Measurements from ENCODE around the gene KRTAP29-1. TPM values are rescaled to one million over a fixed set of nuclear protein-coding genes. Genes with fewer than 3 reads are reported as not detected.
"Not testable (repeated sequence)": the region's sequence is repeated elsewhere in the genome, so short reads cannot be mapped to it uniquely, and the experiment has no call there.

The KRTAP29-1 gene
- total RNA-seq, 3 donors from 2014 or later = not detected

- DNase-seq (no peak), ATAC-seq (no peak)
- no peaks in the 10 kb centered on the region for H3K9me3 ChIP-seq
- no peaks in the 10 kb centered on the region for H3K4me1 ChIP-seq (ENCODE audit: low read depth)
- intact Hi-C loops (cut with DNase I, micrococcal nuclease) = no loop called here
- H3K36me3 ChIP-seq (ENCODE audit: low read depth) = no peaks in the 10 kb centered on the region
- H3K4me3 ChIP-seq = no peak overlapping the region
- TF ChIP-seq, protein P1, sequence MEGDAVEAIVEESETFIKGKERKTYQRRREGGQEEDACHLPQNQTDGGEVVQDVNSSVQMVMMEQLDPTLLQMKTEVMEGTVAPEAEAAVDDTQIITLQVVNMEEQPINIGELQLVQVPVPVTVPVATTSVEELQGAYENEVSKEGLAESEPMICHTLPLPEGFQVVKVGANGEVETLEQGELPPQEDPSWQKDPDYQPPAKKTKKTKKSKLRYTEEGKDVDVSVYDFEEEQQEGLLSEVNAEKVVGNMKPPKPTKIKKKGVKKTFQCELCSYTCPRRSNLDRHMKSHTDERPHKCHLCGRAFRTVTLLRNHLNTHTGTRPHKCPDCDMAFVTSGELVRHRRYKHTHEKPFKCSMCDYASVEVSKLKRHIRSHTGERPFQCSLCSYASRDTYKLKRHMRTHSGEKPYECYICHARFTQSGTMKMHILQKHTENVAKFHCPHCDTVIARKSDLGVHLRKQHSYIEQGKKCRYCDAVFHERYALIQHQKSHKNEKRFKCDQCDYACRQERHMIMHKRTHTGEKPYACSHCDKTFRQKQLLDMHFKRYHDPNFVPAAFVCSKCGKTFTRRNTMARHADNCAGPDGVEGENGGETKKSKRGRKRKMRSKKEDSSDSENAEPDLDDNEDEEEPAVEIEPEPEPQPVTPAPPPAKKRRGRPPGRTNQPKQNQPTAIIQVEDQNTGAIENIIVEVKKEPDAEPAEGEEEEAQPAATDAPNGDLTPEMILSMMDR (IDR thresholded peaks at IDR 0.05) = no peak
Observed at GRCh38 chr17:41278176-41278955, 24.3 kb downstream of the KRTAP29-1 start.

- H3K4me3 ChIP-seq; H3K9me3 ChIP-seq; DNase-seq; intact Hi-C loops (cut with DNase I, micrococcal nuclease); ATAC-seq; H3K4me1 ChIP-seq (ENCODE audit: low read depth); H3K36me3 ChIP-seq (ENCODE audit: low read depth): not testable (repeated sequence)
Observed at GRCh38 chr17:41275648-41276190, 26.9 kb downstream of the KRTAP29-1 start, which contains the start of gene KRTAP9-7. Gene KRTAP9-7, plus strand, starts transcription at chr17:41275698. Its CDS starts 0 bp downstream, at chr17:41275698.

DNA sequence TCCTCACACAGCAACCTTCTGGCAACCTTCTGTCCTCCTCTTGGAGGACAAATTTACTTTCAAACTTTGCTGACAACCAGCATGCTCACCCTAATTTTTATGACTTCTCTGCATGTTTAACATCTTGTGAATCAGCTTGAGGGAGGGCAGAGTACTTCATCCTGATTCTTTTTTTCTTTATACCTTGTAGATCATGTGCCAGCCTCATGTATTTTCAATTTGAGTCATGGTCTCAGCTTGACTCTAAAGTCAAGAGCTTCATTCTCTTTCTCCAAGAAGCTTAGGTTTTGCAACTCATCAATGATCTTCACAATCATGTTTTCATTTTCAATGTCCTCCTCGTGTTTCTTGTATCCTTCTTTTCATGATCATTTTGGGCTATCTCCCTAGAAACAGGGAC, 30.8 kb downstream of the KRTAP29-1 start:
- Histone ChIP-seq H3K36me3 (ENCODE audit: low read depth) (no peaks in the 10 kb centered on the region), H3K4me3 (no peak overlapping the region), H3K4me1 (ENCODE audit: low read depth) (no peaks in the 10 kb centered on the region), H3K9me3 (no peaks in the 10 kb centered on the region)
- TF ChIP-seq, protein P1 (IDR thresholded peaks at IDR 0.05) = no peak
- ATAC-seq (no peak), DNase-seq (no peak)
- intact Hi-C loops (cut with DNase I, micrococcal nuclease) = no loop called here

DNA sequence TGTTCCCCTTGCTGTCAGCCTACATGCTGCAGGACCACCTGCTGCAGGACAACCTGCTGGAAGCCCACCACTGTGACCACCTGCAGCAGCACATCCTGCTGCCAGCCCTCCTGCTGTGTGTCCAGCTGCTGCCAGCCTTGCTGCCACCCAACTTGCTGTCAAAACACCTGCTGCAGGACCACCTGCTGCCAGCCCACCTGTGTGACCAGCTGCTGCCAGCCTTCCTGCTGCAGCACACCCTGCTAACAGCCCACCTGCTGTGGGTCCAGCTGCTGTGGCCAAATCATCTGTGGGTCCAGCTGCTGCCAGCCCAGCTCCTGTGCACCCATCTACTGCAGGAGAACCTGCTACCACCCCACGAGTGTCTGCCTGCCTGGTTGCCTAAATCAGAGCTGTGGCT, 31.3 kb downstream of the KRTAP29-1 start:
- H3K4me1 ChIP-seq (ENCODE audit: low read depth); ATAC-seq; intact Hi-C loops (cut with DNase I, micrococcal nuclease); H3K4me3 ChIP-seq; H3K9me3 ChIP-seq; H3K36me3 ChIP-seq (ENCODE audit: low read depth); DNase-seq: not testable (repeated sequence)

DNA sequence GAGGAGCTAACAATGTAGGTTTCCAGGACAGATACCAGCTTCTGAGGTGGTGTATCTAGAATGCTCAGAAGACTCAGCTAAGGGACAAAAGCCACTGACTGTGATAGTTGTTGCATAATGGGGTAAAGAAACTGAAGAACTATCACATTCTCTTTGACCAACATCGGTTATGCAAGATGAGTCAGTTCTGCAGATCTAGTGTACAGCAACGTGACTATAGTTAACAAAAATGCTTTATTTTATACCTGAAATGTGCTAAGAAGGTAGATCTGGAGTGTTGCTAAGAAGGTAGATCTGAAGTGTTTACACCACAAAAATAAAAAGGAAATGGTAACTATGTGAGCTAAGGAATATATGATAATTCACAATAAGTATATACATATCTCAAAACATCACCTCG, 34.9 kb downstream of the KRTAP29-1 start:
- Histone ChIP-seq H3K4me1 (ENCODE audit: low read depth) (no peaks in the 10 kb centered on the region), H3K4me3 (no peak overlapping the region), H3K9me3 (no peaks in the 10 kb centered on the region), H3K36me3 (ENCODE audit: low read depth) (no peaks in the 10 kb centered on the region)
- ATAC-seq (no peak), DNase-seq (no peak)
- TF ChIP-seq, protein P1 (IDR thresholded peaks at IDR 0.05) = no peak
- intact Hi-C loops (cut with DNase I, micrococcal nuclease) = no loop called here

GRCh38 chr17:41265078-41265477, 37.6 kb downstream of the KRTAP29-1 start, which contains the start of gene KRTAP9-6:
Gene KRTAP9-6, plus strand, starts transcription at chr17:41265378. Its CDS starts 0 bp downstream, at chr17:41265378.
- ATAC-seq (no peak), DNase-seq (no peak)
- Histone ChIP-seq H3K4me3 (no peak within 1 kb of the TSS), H3K4me1 (ENCODE audit: low read depth) (no peaks in the 10 kb centered on the region), H3K9me3 (no peaks in the 10 kb centered on the region), H3K36me3 (ENCODE audit: low read depth) (no peaks in the 10 kb centered on the region)
- TF ChIP-seq, protein P1 (IDR thresholded peaks at IDR 0.05) = no peak
- intact Hi-C loops (cut with DNase I, micrococcal nuclease) = no loop called here
